Fibroblast of lung (primary cell): ENCODE measurements around the gene NUP133. TPM values are rescaled to one million over a fixed set of nuclear protein-coding genes. Genes with fewer than 3 reads are reported as not detected.
A peak's percentile ranks its signal among the peaks of the same experiment; 100 is the strongest.

ENCODE experiments used
- DNase-seq, 2 donors: peaks; one replicate each; pipeline versions ENCODE4 v3.0.0 to v3.0.0-alpha.2; 2010; ENCODE audit warnings: low read depth in 2 of 2
- H2AFZ ChIP-seq: 2 replicates; pipeline ENCODE4 v1.5.1; 2012; ENCODE audit warnings: low read length, control low read depth, inconsistent platforms
- H3K27ac ChIP-seq: 2 replicates; pipeline ENCODE4 v1.5.1; 2011; ENCODE audit warnings: low read length, control low read depth; ENCODE audit not compliant: insufficient read depth
- H3K27me3 ChIP-seq: 2 replicates; pipeline ENCODE4 v1.5.1; 2011; ENCODE audit warnings: mild to moderate bottlenecking, low read length; ENCODE audit not compliant: control insufficient read depth, insufficient read depth
- H3K36me3 ChIP-seq: 2 replicates; pipeline ENCODE4 v1.5.1; 2011; ENCODE audit warnings: low read length; ENCODE audit not compliant: control insufficient read depth, insufficient read depth
- H3K4me1 ChIP-seq: 2 replicates; pipeline ENCODE4 v1.5.1; 2011; ENCODE audit warnings: low read length; ENCODE audit not compliant: control insufficient read depth, insufficient read depth; ENCODE audit errors: extremely low read depth
- H3K4me2 ChIP-seq: 2 replicates; pipeline ENCODE4 v1.5.1; 2011; ENCODE audit warnings: low read length, control low read depth; ENCODE audit not compliant: insufficient read depth; ENCODE audit errors: extremely low read depth
- H3K4me3 ChIP-seq, 4 experiments: fragments of 200-600 bp in 1 of 4; sonication (generic) in 1 of 4; replicated peaks in 1 of 4; 2 replicates each; pipeline ENCODE4 v1.5.1; 2011 to 2016; ENCODE audit warnings: low read length in 4 of 4, low read depth in 3 of 4, mild to moderate bottlenecking in 3 of 4, control low read depth in 2 of 4, inconsistent platforms in 1 of 4, mixed read lengths in 1 of 4; ENCODE audit not compliant: insufficient read depth in 1 of 4; ENCODE audit errors: control extremely low read depth in 1 of 4
- H3K79me2 ChIP-seq: 2 replicates; pipeline ENCODE4 v1.5.1; 2012; ENCODE audit warnings: mild to moderate bottlenecking, low read length, inconsistent platforms; ENCODE audit not compliant: control insufficient read depth, insufficient read depth
- H3K9ac ChIP-seq: 2 replicates; pipeline ENCODE4 v1.5.1; 2011; ENCODE audit warnings: mild to moderate bottlenecking, low read length, control low read depth; ENCODE audit not compliant: insufficient read depth
- H3K9me3 ChIP-seq: 2 replicates; pipeline ENCODE4 v1.5.1; 2012; ENCODE audit warnings: low read depth, low read length; ENCODE audit not compliant: control insufficient read depth, insufficient read depth
- H4K20me1 ChIP-seq: 2 replicates; pipeline ENCODE4 v1.5.1; 2011; ENCODE audit warnings: low read length; ENCODE audit not compliant: control insufficient read depth, insufficient read depth; ENCODE audit errors: extremely low read depth
- EZH2 ChIP-seq: IDR thresholded peaks from 2 replicates; pipeline ENCODE4 v1.5.1; 2012; ENCODE audit warnings: low read length, control low read depth, mild to moderate bottlenecking; ENCODE audit errors: missing control alignments
- polyA plus RNA-seq, 2 donors: library from polyadenylated mRNA; depleted of rRNA in 1 of 2; stranded (reverse) in 1 of 2; unstranded in 1 of 2; fragments of >200 nt; gene quantifications; 2 replicates each; pipeline ENCODE4 v1.2.1, GENCODE V29; 2011 to 2012; ENCODE audit warnings: missing spikeins in 1 of 2
- total RNA-seq: library from RNA; depleted of rRNA; stranded (reverse); fragments of >200 nt; gene quantifications from 2 replicates; pipeline ENCODE4 v1.2.1, GENCODE V29; 2014
- TF ChIP-seq, protein P1 (sequence below), 2 donors: IDR thresholded peaks in 1 of 2; conservative IDR thresholded peaks in 1 of 2; 1 replicate in 1 of 2; 2 replicates in 1 of 2; pipeline ENCODE4 v1.5.1; 2011 to 2012; ENCODE audit warnings: low read length in 2 of 2, control low read depth in 1 of 2, inconsistent platforms in 1 of 2, low read depth in 1 of 2, mild to moderate bottlenecking in 1 of 2

The NUP133 gene
- total and polyA plus RNA-seq, 2 donors (not counting 1 experiment from before 2014, with no cell fraction given), result 20.8 to 31.9 TPM

DNA sequence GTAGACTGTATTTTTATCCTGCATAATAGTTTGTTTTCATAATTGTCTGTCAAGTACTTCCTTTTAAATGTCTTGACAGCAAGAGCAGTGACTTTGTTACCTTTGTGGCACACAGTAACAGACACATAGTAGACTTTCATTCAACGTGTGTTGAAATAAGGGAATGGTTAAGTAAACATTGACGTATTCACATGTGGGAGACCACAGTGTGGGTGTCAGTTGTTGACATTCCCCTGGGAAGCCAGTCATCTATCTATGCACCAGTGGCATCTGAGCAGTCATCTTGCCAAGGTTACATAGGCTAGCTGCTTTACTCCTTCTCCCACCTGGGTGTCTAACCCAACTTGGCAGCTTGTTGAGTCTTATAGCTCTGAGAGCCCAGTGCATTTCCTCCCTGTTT, 1.4 kb upstream of the NUP133 start:
- Histone ChIP-seq H3K9ac (no peak overlapping the region), H3K9me3 (no peaks in the 10 kb centered on the region), H3K79me2 (peaks cover 19% of the 10 kb centered on the region), H3K4me1 (peaks cover 5% of the 10 kb centered on the region), H3K27me3 (no peaks in the 10 kb centered on the region), H3K27ac (no peak overlapping the region), H3K4me2 (no peak overlapping the region), H2AFZ (no peak overlapping the region), H3K4me3 (no peak overlapping the region), H4K20me1 (no peaks in the 10 kb centered on the region), H3K36me3 (no peaks in the 10 kb centered on the region)
- DNase-seq, result peak; percentile 10 to 67
- TF ChIP-seq, protein P1, sequence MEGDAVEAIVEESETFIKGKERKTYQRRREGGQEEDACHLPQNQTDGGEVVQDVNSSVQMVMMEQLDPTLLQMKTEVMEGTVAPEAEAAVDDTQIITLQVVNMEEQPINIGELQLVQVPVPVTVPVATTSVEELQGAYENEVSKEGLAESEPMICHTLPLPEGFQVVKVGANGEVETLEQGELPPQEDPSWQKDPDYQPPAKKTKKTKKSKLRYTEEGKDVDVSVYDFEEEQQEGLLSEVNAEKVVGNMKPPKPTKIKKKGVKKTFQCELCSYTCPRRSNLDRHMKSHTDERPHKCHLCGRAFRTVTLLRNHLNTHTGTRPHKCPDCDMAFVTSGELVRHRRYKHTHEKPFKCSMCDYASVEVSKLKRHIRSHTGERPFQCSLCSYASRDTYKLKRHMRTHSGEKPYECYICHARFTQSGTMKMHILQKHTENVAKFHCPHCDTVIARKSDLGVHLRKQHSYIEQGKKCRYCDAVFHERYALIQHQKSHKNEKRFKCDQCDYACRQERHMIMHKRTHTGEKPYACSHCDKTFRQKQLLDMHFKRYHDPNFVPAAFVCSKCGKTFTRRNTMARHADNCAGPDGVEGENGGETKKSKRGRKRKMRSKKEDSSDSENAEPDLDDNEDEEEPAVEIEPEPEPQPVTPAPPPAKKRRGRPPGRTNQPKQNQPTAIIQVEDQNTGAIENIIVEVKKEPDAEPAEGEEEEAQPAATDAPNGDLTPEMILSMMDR (conservative IDR thresholded peaks at IDR 0.05 in 1 of 2, IDR thresholded peaks at IDR 0.05 in 1 of 2; ENCODE audit: low read depth in 1 of 2, low read length in 2 of 2), result no peak
- TF ChIP-seq EZH2, result no peak

- peak in 1 of 2 donors; percentile 1 for DNase-seq
- peaks cover 3% of the 10 kb centered on the region for H3K4me1 ChIP-seq
- peak overlapping the region; percentile 98 for H2AFZ ChIP-seq
- H3K9me3 ChIP-seq, result no peaks in the 10 kb centered on the region
- H3K36me3 ChIP-seq, result no peaks in the 10 kb centered on the region
- H4K20me1 ChIP-seq, result no peaks in the 10 kb centered on the region
- TF ChIP-seq, protein P1 (conservative IDR thresholded peaks at IDR 0.05 in 1 of 2, IDR thresholded peaks at IDR 0.05 in 1 of 2; ENCODE audit: low read depth in 1 of 2, low read length in 2 of 2), result no peak
- no peak for TF ChIP-seq EZH2
- H3K4me2 ChIP-seq, result peak overlapping the region; percentile 67
- H3K27ac ChIP-seq, result peak overlapping the region; percentile 89
- peak overlapping the region; percentile 97 to 100 (median 98) for H3K4me3 ChIP-seq
- H3K27me3 ChIP-seq, result no peaks in the 10 kb centered on the region
- peaks cover 19% of the 10 kb centered on the region for H3K79me2 ChIP-seq
- peak overlapping the region; percentile 96 for H3K9ac ChIP-seq
Observed at GRCh38 chr1:229508823-229509337, 739 bp upstream of the NUP133 start.

- H3K4me1 ChIP-seq, result peaks cover 3% of the 10 kb centered on the region
- H3K9me3 ChIP-seq, result no peaks in the 10 kb centered on the region
- DNase-seq, result peak in 1 of 2 donors; percentile 5
- H3K79me2 ChIP-seq, result peaks cover 19% of the 10 kb centered on the region
- H2AFZ ChIP-seq, result peak overlapping the region; percentile 72
- peak overlapping the region; percentile 89 for H3K27ac ChIP-seq
- H4K20me1 ChIP-seq, result no peaks in the 10 kb centered on the region
- TF ChIP-seq, protein P1 (conservative IDR thresholded peaks at IDR 0.05 in 1 of 2, IDR thresholded peaks at IDR 0.05 in 1 of 2; ENCODE audit: low read depth in 1 of 2, low read length in 2 of 2), result no peak
- no peak for TF ChIP-seq EZH2
- peak overlapping the region; percentile 96 for H3K9ac ChIP-seq
- no peaks in the 10 kb centered on the region for H3K36me3 ChIP-seq
- no peaks in the 10 kb centered on the region for H3K27me3 ChIP-seq
- peak overlapping the region; percentile 97 to 100 (median 98) for H3K4me3 ChIP-seq
- H3K4me2 ChIP-seq, result peak overlapping the region; percentile 93
Observed at GRCh38 chr1:229507502-229507901, 639 bp downstream of the NUP133 start.
